Neutrophil (primary cell): ENCODE data around the gene EPHA4.

ENCODE experiments used
- H3K27ac ChIP-seq: fragments of 200-600 bp; sonication (generic); 2 replicates; pipeline ENCODE4 v1.5.1; 2016; ENCODE audit warnings: mild to moderate bottlenecking, moderate library complexity
- H3K27me3 ChIP-seq: fragments of 200-600 bp; sonication (generic); 2 replicates; pipeline ENCODE4 v1.6.0; 2016; ENCODE audit warnings: mild to moderate bottlenecking
- H3K36me3 ChIP-seq: fragments of 200-600 bp; sonication (generic); 2 replicates; pipeline ENCODE4 v1.5.1; 2017
- H3K4me1 ChIP-seq, 2 experiments: fragments of 200-600 bp in 1 of 2; sonication (generic) in 1 of 2; 1 replicate in 1 of 2; 2 replicates in 1 of 2; pipeline versions ENCODE4 v1.5.1 to v1.6.1; 2013 to 2016; ENCODE audit warnings: low read depth in 1 of 2, low read length in 1 of 2, mild to moderate bottlenecking in 1 of 2, moderate library complexity in 1 of 2; ENCODE audit not compliant: control insufficient read depth in 1 of 2, insufficient read depth in 1 of 2
- H3K4me3 ChIP-seq, 2 experiments: fragments of 200-600 bp in 1 of 2; sonication (generic) in 1 of 2; 1 replicate in 1 of 2; 2 replicates in 1 of 2; pipeline ENCODE4 v1.5.1; 2013 to 2016; ENCODE audit warnings: low read depth in 1 of 2, low read length in 1 of 2, mild to moderate bottlenecking in 1 of 2, moderate library complexity in 1 of 2
- H3K9me3 ChIP-seq: fragments of 200-600 bp; sonication (generic); 2 replicates; pipeline ENCODE4 v1.5.1; 2016
- CTCF ChIP-seq: fragments of 200-600 bp; sonication (generic); IDR thresholded peaks from 2 replicates; pipeline ENCODE4 v1.5.1; 2016; ENCODE audit warnings: antibody characterized with exemption

The EPHA4 gene

DNA sequence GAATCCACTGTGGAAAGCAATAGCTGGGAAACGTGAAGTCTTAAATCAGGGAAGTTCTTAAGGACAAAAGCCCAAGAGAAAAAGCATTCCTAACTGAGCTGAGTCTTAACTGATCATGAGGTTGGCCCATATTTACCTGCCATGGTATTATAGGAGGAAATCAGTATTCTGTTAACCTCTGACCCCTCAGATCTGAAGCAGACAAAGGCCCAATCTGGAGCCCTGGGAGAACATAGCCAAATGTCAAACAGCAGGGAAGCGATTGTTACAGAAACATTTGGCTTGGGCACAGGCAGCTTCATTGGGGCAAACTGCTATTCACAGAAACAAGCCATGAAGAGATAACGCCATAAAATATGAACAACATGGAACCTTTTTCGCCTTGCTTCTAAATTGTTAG, 18.8 kb downstream of the EPHA4 start:
- no peak overlapping the region for H3K27ac ChIP-seq
- no peaks in the 10 kb centered on the region for H3K36me3 ChIP-seq
- H3K4me3 ChIP-seq: no peak overlapping the region
- no peaks in the 10 kb centered on the region for H3K4me1 ChIP-seq
- H3K9me3 ChIP-seq: no peaks in the 10 kb centered on the region
- no peaks in the 10 kb centered on the region for H3K27me3 ChIP-seq
- no peak for TF ChIP-seq CTCF

- Histone ChIP-seq H3K27ac (no peak overlapping the region), H3K4me3 (no peak overlapping the region), H3K4me1 (no peaks in the 10 kb centered on the region), H3K36me3 (no peaks in the 10 kb centered on the region), H3K9me3 (no peaks in the 10 kb centered on the region), H3K27me3 (no peaks in the 10 kb centered on the region)
- no peak for TF ChIP-seq CTCF
These were observed 19.8 kb downstream of the EPHA4 start for GRCh38 chr2:221552291-221552690.

DNA sequence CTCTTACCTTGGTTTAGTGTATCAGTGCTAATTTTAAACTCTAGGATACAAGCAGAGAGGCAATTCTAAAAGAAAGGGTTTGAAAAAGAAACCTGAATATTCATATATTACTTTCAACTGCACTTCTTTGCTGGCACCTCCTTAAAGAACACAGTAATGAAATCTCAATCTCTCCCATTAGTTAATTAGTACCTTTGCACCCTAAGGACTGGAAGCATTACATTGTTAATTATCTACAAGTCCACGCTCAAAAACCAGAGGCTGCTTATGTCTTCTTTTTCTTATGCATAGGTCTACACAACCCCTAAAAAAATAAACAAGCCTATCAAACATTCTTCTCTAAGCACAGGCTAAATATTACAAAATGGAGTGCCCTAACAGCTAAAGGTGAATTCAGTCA, 20.2 kb downstream of the EPHA4 start:
- no peaks in the 10 kb centered on the region for H3K36me3 ChIP-seq
- no peak for TF ChIP-seq CTCF
- no peaks in the 10 kb centered on the region for H3K9me3 ChIP-seq
- no peaks in the 10 kb centered on the region for H3K27me3 ChIP-seq
- no peak overlapping the region for H3K4me3 ChIP-seq
- H3K4me1 ChIP-seq: no peaks in the 10 kb centered on the region
- no peak overlapping the region for H3K27ac ChIP-seq

DNA sequence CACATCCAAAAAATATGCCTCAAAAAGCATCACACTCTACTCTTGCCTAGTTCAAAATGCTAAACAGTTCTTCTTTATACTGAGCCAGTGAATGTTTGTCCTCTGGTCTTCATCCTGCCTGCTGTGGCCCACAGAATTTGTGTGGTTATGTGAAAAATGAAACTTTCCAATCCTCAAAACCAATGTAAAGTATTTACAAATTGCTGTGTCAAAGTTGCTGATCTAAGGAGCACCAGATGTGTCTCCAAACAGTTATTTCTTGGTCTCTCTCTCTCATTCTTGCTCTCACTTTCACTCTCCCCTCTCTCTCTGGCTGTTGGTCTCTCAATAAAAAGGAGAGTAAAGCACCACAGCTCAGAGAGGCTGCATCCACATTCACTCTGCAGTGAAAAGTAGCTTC, 23.0 kb downstream of the EPHA4 start:
- no peak for TF ChIP-seq CTCF
- H3K4me1 ChIP-seq: no peaks in the 10 kb centered on the region

GRCh38 chr2:221546505-221547225, 25.4 kb downstream of the EPHA4 start:
- Histone ChIP-seq H3K36me3 (no peaks in the 10 kb centered on the region), H3K27me3 (no peaks in the 10 kb centered on the region), H3K4me1 (no peaks in the 10 kb centered on the region), H3K4me3 (no peak overlapping the region), H3K27ac (no peak overlapping the region), H3K9me3 (no peaks in the 10 kb centered on the region)
- TF ChIP-seq CTCF: no peak

More for the DNA sequence above, 23.0 kb downstream of the EPHA4 start:
- Histone ChIP-seq H3K4me3 (no peak overlapping the region), H3K36me3 (no peaks in the 10 kb centered on the region), H3K27me3 (no peaks in the 10 kb centered on the region), H3K27ac (no peak overlapping the region), H3K9me3 (no peaks in the 10 kb centered on the region)
